Lower leg skin (tissue), 4 donors: ENCODE measurements around the gene AUTS2. TPM values are rescaled to one million over a fixed set of nuclear protein-coding genes. Genes with fewer than 3 reads are reported as not detected.

Source experiments
- DNase-seq, 2 donors: peaks; one replicate each; pipeline ENCODE4 v3.0.0-alpha.2; 2019; ENCODE audit warnings: low spot score in 2 of 2
- H3K4me3 ChIP-seq: fragments of 200-600 bp; sonication (generic); 2 replicates; pipeline ENCODE4 v1.5.1; 2017; ENCODE audit warnings: mild to moderate bottlenecking, low read depth; ENCODE audit not compliant: poor library complexity, severe bottlenecking
- CTCF ChIP-seq, 3 donors: fragments of 450-650 bp; IDR thresholded peaks; one replicate each; pipeline ENCODE4 v1.5.1; 2016; ENCODE audit warnings: antibody characterized with exemption in 3 of 3, mild to moderate bottlenecking in 3 of 3, moderate library complexity in 2 of 3
- POLR2A ChIP-seq, 2 donors: fragments of 450-650 bp; IDR thresholded peaks; one replicate each; pipeline ENCODE4 v1.6.1; 2016 to 2017; ENCODE audit warnings: antibody characterized with exemption in 2 of 2, mild to moderate bottlenecking in 1 of 2, moderate library complexity in 1 of 2
- WGBS, 2 donors: methylation state at CpG; one replicate each; pipeline ENCODE4 v1.1.5; 2018; 5-methylcytosine and 5-hydroxymethylcytosine counted together
- intact Hi-C: fragments of 100-400 bp; cut with DNase I; formaldehyde crosslinking; loops from one replicate; pipeline ENCODE4 v1.15.0; 2023; ENCODE audit warnings: low total_unique reads
- total RNA-seq, 4 donors: library from RNA; depleted of rRNA; stranded (reverse); fragments of >200 nt; gene quantifications; one replicate each; pipeline ENCODE4 v1.1.0, GENCODE V29; 2016

AUTS2 gene
- total RNA-seq, 4 donors from 2014 or later: 30.8 to 41.9 (median 40.5) TPM

- TF ChIP-seq POLR2A (IDR thresholded peaks at IDR 0.05) (no peak), CTCF (IDR thresholded peaks at IDR 0.05) (no peak)
- H3K4me3 ChIP-seq: no peak overlapping the region
- DNase-seq: peak in 1 of 2 donors; percentile 68
- intact Hi-C loops: no loop called here
- 91 to 94% methylated on average over 6 of the region's 6 CpGs for WGBS, 2 donors
Observed at GRCh38 chr7:70836946-70837345, 1238.7 kb downstream of the AUTS2 start.

- WGBS, 2 donors: 74 to 80% methylated on average over 4 of the region's 4 CpGs
- intact Hi-C loops: no loop called here
- DNase-seq: peak in 1 of 2 donors; percentile 34
- TF ChIP-seq CTCF (IDR thresholded peaks at IDR 0.05): no peak
- TF ChIP-seq POLR2A (IDR thresholded peaks at IDR 0.05): no peak
- H3K4me3 ChIP-seq: no peak overlapping the region
Observed at GRCh38 chr7:70837589-70837988, 1239.3 kb downstream of the AUTS2 start.

- 81 to 83% methylated on average over 15 of the region's 15 CpGs for WGBS, 2 donors
- peak in 1 of 2 donors; percentile 20 for DNase-seq
- H3K4me3 ChIP-seq: no peak overlapping the region
- TF ChIP-seq CTCF (IDR thresholded peaks at IDR 0.05): no peak
- TF ChIP-seq POLR2A (IDR thresholded peaks at IDR 0.05): no peak
- intact Hi-C loops: no loop called here
Observed at GRCh38 chr7:70838292-70838907, 1240.1 kb downstream of the AUTS2 start.
